Duodenal mucosa (tissue), 2 donors: ENCODE results near the gene GGPS1.
"Not testable (repeated sequence)": the region's sequence is repeated elsewhere in the genome, so short reads cannot be mapped to it uniquely, and the experiment has no call there.

Source experiments
- H3K27ac ChIP-seq: one replicate; pipeline ENCODE4 v1.7.0; 2013; ENCODE audit warnings: low read depth, low read length
- H3K27me3 ChIP-seq, 2 donors: one replicate each; pipeline ENCODE4 v1.7.0; 2013; ENCODE audit warnings: low read length in 2 of 2, control low read depth in 1 of 2; ENCODE audit not compliant: insufficient read depth in 2 of 2, control insufficient read depth in 1 of 2
- H3K36me3 ChIP-seq, 2 donors: one replicate each; pipeline ENCODE4 v1.7.0; 2013; ENCODE audit warnings: low read length in 2 of 2, control low read depth in 1 of 2; ENCODE audit not compliant: insufficient read depth in 2 of 2, control insufficient read depth in 1 of 2
- H3K4me1 ChIP-seq, 2 donors: one replicate each; pipeline ENCODE4 v1.7.0; 2013; ENCODE audit warnings: low read length in 2 of 2, control low read depth in 1 of 2; ENCODE audit not compliant: insufficient read depth in 2 of 2, control insufficient read depth in 1 of 2
- H3K4me3 ChIP-seq, 2 donors: one replicate each; pipeline ENCODE4 v1.7.0; 2013; ENCODE audit warnings: low read length in 2 of 2, low read depth in 1 of 2
- H3K9ac ChIP-seq, 2 donors: one replicate each; pipeline ENCODE4 v1.7.0; 2013; ENCODE audit warnings: low read length in 2 of 2, low read depth in 1 of 2
- H3K9me3 ChIP-seq, 2 donors: one replicate each; pipeline ENCODE4 v1.7.0; 2013; ENCODE audit warnings: low read length in 2 of 2, control low read depth in 1 of 2; ENCODE audit not compliant: control insufficient read depth in 1 of 2

GGPS1 gene

DNA sequence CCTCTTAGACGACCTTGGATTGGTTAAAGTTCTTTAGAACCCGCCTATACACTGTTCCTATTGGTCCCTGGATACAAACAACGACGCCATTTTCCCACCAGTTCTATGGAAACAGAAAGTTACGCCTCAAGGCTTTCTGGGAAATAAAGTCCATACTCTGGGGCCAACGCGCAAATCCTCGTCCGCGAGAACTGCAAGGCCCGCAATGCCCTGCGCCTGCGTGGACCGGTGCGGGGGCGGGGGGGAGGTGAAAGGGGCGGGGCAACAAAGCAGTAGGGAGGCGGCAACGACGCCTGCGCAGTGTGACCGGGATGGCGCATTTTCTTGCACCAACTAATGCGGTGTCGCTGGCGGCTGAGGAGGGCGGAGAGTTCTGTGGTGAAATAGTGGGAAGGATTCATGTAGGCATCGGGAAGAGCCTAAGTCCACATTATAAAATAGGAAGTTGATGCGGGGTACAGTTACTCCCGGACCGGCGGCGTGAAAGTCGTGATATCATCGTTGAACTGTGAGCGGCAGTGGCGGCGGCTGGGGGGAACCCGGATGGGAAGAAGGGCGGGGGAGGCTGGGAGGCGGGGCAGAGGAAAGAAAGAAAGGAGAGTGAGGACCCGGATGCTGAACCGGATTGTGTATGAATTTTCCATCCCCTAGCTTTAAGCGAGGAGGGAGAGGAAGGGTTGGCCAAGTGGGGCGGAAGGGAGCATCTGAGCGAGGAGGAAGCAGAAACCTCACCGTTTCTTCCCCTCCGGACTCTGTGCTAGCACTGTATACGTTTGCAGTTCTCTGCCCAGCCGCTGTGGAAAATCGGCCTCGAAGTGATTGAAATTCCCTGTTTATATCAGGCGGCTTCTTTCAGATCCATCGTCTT lies at the start of gene GGPS1:
Gene GGPS1 (plus strand): TSS at position 300 of the 868 bp plus-strand sequence. CDS start 6,695 bp downstream, outside the sequence.
- no peaks in the 10 kb centered on the region for H3K27me3 ChIP-seq
- H3K27ac ChIP-seq: peak within 1 kb of the TSS; percentile 95
- peak within 1 kb of the TSS; percentile 89 to 92 for H3K9ac ChIP-seq
- H3K4me1 ChIP-seq: peaks cover 27 to 43% of the 10 kb centered on the region in 2 donors
- H3K4me3 ChIP-seq: peak within 1 kb of the TSS; percentile 91 to 93
- H3K36me3 ChIP-seq: no peaks in the 10 kb centered on the region
- no peaks in the 10 kb centered on the region for H3K9me3 ChIP-seq

DNA sequence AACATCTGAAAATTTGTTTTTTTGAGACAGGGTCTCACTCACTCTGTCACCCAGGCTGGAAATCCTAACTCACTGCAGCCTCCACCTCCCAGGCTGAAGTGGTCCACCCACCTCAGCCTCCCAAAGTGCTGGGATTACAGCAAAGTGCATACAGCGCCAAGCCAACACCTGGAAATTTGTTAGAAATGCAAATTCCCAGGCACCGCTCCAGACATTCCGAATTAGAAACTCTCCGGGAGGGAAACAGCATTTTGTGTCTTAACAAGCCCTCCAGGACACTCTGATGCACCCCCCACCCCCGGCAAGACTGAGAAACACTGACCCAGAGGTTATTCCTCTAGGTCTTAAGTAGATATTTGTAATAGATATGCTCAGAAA lies 49.5 kb upstream of the GGPS1 start:
- Histone ChIP-seq H3K27me3 (no peaks in the 10 kb centered on the region), H3K4me1 (peaks cover 22 to 35% of the 10 kb centered on the region in 2 donors), H3K9me3 (no peaks in the 10 kb centered on the region), H3K4me3 (no peak overlapping the region), H3K27ac (no peak overlapping the region), H3K36me3 (no peaks in the 10 kb centered on the region), H3K9ac (no peak overlapping the region)

DNA sequence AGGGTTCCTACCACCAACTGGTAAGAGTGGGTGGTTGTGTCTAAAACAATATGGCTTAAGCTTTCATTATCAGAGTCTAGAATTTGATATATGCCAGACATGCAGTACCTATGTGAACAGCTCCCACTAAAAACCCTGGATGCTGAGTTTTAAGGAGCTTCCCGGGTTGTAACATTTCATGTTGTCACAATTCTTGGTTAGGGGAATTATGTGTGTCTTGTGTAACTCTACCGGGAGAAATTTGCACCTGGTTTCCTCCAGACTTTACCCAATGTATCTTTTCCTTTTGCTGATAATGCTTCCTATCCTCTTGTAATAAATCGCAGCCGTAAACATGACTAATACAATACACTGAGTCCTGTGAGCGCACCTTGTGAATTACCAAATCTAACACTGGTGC lies 48.7 kb upstream of the GGPS1 start:
- no peaks in the 10 kb centered on the region for H3K9me3 ChIP-seq
- H3K27ac ChIP-seq: no peak overlapping the region
- no peak overlapping the region for H3K9ac ChIP-seq
- no peaks in the 10 kb centered on the region for H3K36me3 ChIP-seq
- peak overlapping the region in 1 of 2 donors; percentile 5 for H3K4me3 ChIP-seq
- H3K27me3 ChIP-seq: no peaks in the 10 kb centered on the region
- peaks cover 22 to 35% of the 10 kb centered on the region in 2 donors for H3K4me1 ChIP-seq

DNA sequence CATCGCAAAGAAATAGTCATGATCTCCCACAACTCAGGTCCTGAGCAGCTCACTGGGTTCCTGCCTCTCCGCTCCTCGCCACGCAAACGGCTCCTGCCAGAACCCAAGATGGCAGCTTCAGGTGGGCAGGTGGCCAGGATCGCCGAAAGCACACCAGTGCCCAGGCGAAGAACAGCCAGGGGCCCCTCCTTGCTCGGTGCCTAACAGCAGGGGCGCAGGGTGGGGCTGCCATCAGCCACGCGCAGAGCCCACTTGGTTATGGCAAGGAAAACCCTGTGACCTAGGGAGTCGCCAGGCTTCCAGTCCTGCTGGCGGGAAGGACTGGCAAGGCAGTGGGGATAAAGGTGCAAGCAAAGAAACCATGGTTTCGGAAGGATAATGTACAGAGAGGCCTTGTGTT lies 47.9 kb upstream of the GGPS1 start:
- H3K36me3 ChIP-seq: no peaks in the 10 kb centered on the region
- H3K27me3 ChIP-seq: no peaks in the 10 kb centered on the region
- H3K9ac ChIP-seq: no peak overlapping the region
- H3K4me3 ChIP-seq: no peak overlapping the region
- H3K4me1 ChIP-seq: peaks cover 14 to 28% of the 10 kb centered on the region in 2 donors
- no peaks in the 10 kb centered on the region for H3K9me3 ChIP-seq
- no peak overlapping the region for H3K27ac ChIP-seq

DNA sequence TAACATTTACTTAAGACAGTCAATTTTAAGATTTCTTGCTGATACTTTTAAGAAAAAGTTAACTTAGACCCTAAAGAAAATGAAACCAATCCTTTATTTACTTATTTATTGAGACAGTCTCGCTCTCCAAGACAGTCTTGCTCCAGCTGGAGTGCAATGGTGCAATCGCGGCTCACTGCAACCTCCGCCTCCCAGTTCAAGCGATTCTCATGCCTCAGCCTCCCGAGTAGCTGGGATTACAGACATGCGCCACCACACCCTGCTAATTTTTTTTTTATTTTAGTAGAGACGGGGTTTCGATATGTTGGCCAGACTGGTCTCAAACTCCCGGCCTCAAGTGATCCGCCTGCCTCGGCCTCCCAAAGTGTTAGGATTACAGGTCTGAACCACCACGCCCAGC lies 44.7 kb upstream of the GGPS1 start:
- H3K27me3 ChIP-seq, H3K27ac ChIP-seq, H3K4me3 ChIP-seq, H3K9me3 ChIP-seq, H3K36me3 ChIP-seq, H3K9ac ChIP-seq: not testable (repeated sequence)
- H3K4me1 ChIP-seq: peaks cover 14 to 20% of the 10 kb centered on the region in 2 donors

DNA sequence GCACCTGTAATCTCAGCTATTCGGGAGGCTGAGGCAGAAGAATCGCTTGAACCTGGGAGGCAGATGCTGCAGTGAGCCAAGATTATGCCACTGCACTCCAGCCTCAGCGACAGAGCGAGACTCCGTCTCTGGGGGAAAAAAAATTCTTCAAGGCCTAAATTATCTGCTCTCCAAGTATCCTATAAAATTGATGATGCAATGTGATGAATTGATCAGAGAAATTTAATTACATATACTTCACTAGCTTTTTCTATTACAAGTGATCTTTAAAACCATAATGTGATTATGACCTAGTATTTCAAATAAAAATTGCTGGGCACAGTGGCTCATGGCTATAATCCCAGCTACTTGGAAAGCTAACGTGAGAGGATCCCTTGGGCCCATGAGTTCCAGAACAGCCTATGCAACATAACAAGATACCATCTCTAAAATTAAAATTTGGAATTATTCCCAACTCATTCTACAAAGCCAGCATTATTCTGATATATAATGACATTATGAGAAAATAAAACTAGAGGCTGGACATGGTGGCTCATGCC lies 44.1 kb upstream of the GGPS1 start:
- Histone ChIP-seq H3K9me3 (no peaks in the 10 kb centered on the region), H3K36me3 (no peaks in the 10 kb centered on the region), H3K27me3 (no peaks in the 10 kb centered on the region), H3K4me1 (peaks cover 13 to 17% of the 10 kb centered on the region in 2 donors), H3K27ac (no peak overlapping the region), H3K4me3 (no peak overlapping the region), H3K9ac (no peak overlapping the region)

DNA sequence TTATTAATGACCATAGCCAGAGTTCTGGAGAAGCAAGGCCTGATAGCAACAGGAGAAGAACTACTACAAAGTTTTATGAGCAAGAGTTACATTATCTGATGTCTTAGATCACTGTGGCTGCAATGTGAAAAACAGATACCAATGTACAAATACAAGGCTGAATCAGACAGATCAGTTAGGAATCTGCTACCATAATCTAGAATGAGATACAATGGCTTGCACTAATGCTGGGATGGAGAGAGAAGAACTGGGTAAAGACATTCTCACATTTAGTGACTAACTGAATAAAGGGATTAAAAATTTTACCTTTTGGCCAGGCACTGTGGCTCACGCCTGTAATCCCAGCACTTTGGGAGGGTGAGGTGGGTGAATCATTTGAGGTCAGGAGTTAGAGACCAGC lies 41.7 kb upstream of the GGPS1 start:
- Histone ChIP-seq H3K9me3 (no peaks in the 10 kb centered on the region), H3K27me3 (no peaks in the 10 kb centered on the region), H3K4me3 (no peak overlapping the region), H3K27ac (no peak overlapping the region), H3K36me3 (no peaks in the 10 kb centered on the region), H3K4me1 (peaks cover 3 to 7% of the 10 kb centered on the region in 2 donors), H3K9ac (no peak overlapping the region)

DNA sequence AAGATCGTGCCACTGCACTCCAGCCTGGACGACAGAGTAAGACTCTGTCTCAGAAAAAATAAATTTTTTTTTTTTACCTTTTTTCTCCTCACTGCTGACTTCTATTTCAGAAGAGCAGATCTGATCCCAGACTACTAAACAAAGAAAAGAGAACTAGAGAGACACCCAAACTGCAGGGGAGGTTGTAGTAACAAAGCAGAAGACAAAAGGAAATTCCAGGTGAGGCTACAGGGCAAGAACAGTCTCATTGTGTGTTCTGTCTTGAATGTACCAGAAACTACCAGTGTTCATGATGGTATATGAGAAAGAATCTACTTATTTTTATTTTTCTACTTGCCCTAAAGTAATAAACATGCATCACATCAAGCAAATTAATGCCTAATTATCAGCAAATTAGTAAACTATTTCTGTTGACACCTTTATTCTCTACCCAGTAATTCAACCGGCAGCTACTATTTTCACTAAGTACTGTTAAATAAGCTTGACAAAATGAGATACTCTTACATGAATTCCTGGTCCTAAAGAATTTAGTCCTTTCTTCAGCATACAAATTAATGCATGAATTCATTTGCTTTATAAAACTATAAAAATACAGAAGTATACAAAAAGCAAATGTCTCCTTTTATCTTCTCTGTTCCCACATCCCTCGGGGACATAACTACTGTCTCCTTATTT lies 41.0 kb upstream of the GGPS1 start:
- Histone ChIP-seq H3K36me3 (no peaks in the 10 kb centered on the region), H3K9ac (no peak overlapping the region), H3K27me3 (no peaks in the 10 kb centered on the region), H3K4me1 (peaks cover 3 to 7% of the 10 kb centered on the region in 2 donors), H3K9me3 (no peaks in the 10 kb centered on the region), H3K27ac (no peak overlapping the region), H3K4me3 (no peak overlapping the region)

DNA sequence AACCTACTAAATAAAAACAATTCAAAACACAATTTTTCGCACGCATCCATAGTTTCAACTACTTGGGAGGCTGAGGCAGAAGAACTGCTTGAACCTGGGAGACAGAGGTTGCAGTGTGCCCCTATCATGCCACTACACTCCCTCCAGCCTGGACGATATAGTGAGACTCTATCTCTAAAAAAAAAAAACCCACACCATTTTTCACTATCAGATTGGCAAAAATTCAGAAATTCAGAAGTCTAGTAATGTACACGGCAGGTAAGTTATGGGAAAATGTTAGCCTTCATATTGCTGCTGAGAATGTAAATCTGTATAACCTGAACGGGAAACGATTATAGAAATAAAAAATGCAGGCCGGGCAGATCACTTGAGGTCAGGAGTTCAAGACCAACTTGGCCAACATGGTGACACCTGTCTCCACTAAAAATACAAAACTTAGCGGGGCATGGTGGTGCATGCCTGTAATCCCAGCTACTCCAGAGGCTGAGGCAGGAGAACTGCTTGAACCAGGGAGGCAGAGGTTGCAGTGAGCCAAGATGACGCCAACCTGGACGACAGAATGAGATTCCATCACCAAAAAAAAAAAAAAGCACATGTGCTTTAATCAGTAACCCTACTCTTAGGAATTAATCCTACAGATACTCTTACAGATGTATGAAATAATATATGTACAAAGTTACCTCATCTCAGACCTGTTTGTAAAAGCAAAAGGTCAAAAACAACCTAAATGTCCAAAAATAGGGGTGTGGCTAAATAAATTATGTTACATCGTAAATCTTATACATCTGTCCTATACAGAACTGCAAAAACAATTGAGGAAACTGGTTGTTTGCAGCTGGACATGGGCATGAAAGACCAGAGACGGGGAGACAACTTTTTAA lies 38.3 kb upstream of the GGPS1 start:
- no peak overlapping the region for H3K27ac ChIP-seq
- H3K9ac ChIP-seq: no peak overlapping the region
- no peaks in the 10 kb centered on the region for H3K36me3 ChIP-seq
- no peak overlapping the region for H3K4me3 ChIP-seq
- H3K27me3 ChIP-seq: no peaks in the 10 kb centered on the region
- H3K9me3 ChIP-seq: no peaks in the 10 kb centered on the region
- peaks cover 3 to 7% of the 10 kb centered on the region in 2 donors for H3K4me1 ChIP-seq
